Uterus (tissue), 4 donors: ENCODE results near the gene PCDHGA7. TPM values are rescaled to one million over a fixed set of nuclear protein-coding genes. Genes with fewer than 3 reads are reported as not detected.
"Not testable (repeated sequence)": the region's sequence is repeated elsewhere in the genome, so short reads cannot be mapped to it uniquely, and the experiment has no call there.

ENCODE experiments used
- DNase-seq, 2 donors: peaks; one replicate each; pipeline ENCODE4 v3.0.0-alpha.2; 2019 to 2020
- H3K27ac ChIP-seq, 2 donors: fragments of 200-600 bp; sonication (generic); 1 replicate in 1 of 2; 2 replicates in 1 of 2; pipeline ENCODE4 v1.5.1; 2016 to 2018
- H3K27me3 ChIP-seq, 2 donors: fragments of 200-600 bp; sonication (generic); one replicate each; pipeline ENCODE4 v1.5.1; 2018 to 2019; ENCODE audit warnings: control low read depth in 1 of 2
- H3K36me3 ChIP-seq, 2 donors: fragments of 200-600 bp; sonication (generic); one replicate each; pipeline ENCODE4 v1.5.1; 2019; ENCODE audit warnings: control low read depth in 1 of 2
- H3K4me1 ChIP-seq, 2 donors: fragments of 200-600 bp; sonication (generic); one replicate each; pipeline ENCODE4 v1.5.1; 2018 to 2019; ENCODE audit warnings: control low read depth in 1 of 2
- H3K4me3 ChIP-seq, 2 donors: fragments of 200-600 bp; sonication (generic); 1 replicate in 1 of 2; 2 replicates in 1 of 2; pipeline ENCODE4 v1.5.1; 2018 to 2019; ENCODE audit warnings: mild to moderate bottlenecking in 1 of 2
- H3K9me3 ChIP-seq, 2 donors: fragments of 200-600 bp; sonication (generic); one replicate each; pipeline ENCODE4 v1.5.1; 2019; ENCODE audit warnings: control low read depth in 1 of 2
- POLR2A ChIP-seq, 2 donors: fragments of 450-650 bp; IDR thresholded peaks; one replicate each; pipeline ENCODE4 v1.6.1; 2016; ENCODE audit warnings: antibody characterized with exemption in 2 of 2, mild to moderate bottlenecking in 1 of 2, moderate library complexity in 1 of 2
- intact Hi-C: fragments of 100-400 bp; cut with DNase I; formaldehyde crosslinking; loops from one replicate; pipeline ENCODE4 v1.15.1; 2023; ENCODE audit warnings: low total_unique reads
- total RNA-seq, 4 donors: library from RNA; depleted of rRNA in 3 of 4; stranded (reverse); fragments of >200 nt in 3 of 4; gene quantifications; one replicate each; pipeline versions ENCODE4 v1.1.0 to v1.2.4, GENCODE V29; 2014 to 2023
- TF ChIP-seq, protein P1 (sequence below), 4 experiments: fragments of 200-600 bp in 2 of 4; fragments of 450-650 bp in 2 of 4; sonication (generic) in 2 of 4; IDR thresholded peaks; one replicate each; pipeline ENCODE4 v1.5.1; 2016 to 2019; ENCODE audit warnings: antibody characterized with exemption in 4 of 4, mild to moderate bottlenecking in 2 of 4, moderate library complexity in 1 of 4
- donor health status: DM: yes; HTN: yes; CAD: no.

The PCDHGA7 gene
- total RNA-seq, 4 donors from 2014 or later, result 10.0 to 14.1 (median 11.8) TPM

GRCh38 chr5:141383345-141383744 is 803 bp downstream of the PCDHGA7 start:
- intact Hi-C loops, result no loop called here
- no peaks in the 10 kb centered on the region for H3K36me3 ChIP-seq
- H3K9me3 ChIP-seq, result peaks cover 0 to 86% of the 10 kb centered on the region in 2 donors
- no peak for DNase-seq
- TF ChIP-seq POLR2A (IDR thresholded peaks at IDR 0.05), result no peak
- TF ChIP-seq, protein P1, sequence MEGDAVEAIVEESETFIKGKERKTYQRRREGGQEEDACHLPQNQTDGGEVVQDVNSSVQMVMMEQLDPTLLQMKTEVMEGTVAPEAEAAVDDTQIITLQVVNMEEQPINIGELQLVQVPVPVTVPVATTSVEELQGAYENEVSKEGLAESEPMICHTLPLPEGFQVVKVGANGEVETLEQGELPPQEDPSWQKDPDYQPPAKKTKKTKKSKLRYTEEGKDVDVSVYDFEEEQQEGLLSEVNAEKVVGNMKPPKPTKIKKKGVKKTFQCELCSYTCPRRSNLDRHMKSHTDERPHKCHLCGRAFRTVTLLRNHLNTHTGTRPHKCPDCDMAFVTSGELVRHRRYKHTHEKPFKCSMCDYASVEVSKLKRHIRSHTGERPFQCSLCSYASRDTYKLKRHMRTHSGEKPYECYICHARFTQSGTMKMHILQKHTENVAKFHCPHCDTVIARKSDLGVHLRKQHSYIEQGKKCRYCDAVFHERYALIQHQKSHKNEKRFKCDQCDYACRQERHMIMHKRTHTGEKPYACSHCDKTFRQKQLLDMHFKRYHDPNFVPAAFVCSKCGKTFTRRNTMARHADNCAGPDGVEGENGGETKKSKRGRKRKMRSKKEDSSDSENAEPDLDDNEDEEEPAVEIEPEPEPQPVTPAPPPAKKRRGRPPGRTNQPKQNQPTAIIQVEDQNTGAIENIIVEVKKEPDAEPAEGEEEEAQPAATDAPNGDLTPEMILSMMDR (IDR thresholded peaks at IDR 0.05), result no peak
- H3K4me3 ChIP-seq, result no peak overlapping the region
- H3K27me3 ChIP-seq, result no peaks in the 10 kb centered on the region
- H3K27ac ChIP-seq, result no peak overlapping the region
- H3K4me1 ChIP-seq, result no peaks in the 10 kb centered on the region

- TF ChIP-seq POLR2A (IDR thresholded peaks at IDR 0.05), result no peak
- intact Hi-C loops, result no loop called here
- Histone ChIP-seq H3K4me1 (no peaks in the 10 kb centered on the region), H3K36me3 (no peaks in the 10 kb centered on the region), H3K9me3 (peaks cover 0 to 89% of the 10 kb centered on the region in 2 donors), H3K27me3 (no peaks in the 10 kb centered on the region), H3K27ac (no peak overlapping the region), H3K4me3 (no peak overlapping the region)
- DNase-seq, result no peak
Observed at GRCh38 chr5:141384471-141385267, 2.1 kb downstream of the PCDHGA7 start.

DNA sequence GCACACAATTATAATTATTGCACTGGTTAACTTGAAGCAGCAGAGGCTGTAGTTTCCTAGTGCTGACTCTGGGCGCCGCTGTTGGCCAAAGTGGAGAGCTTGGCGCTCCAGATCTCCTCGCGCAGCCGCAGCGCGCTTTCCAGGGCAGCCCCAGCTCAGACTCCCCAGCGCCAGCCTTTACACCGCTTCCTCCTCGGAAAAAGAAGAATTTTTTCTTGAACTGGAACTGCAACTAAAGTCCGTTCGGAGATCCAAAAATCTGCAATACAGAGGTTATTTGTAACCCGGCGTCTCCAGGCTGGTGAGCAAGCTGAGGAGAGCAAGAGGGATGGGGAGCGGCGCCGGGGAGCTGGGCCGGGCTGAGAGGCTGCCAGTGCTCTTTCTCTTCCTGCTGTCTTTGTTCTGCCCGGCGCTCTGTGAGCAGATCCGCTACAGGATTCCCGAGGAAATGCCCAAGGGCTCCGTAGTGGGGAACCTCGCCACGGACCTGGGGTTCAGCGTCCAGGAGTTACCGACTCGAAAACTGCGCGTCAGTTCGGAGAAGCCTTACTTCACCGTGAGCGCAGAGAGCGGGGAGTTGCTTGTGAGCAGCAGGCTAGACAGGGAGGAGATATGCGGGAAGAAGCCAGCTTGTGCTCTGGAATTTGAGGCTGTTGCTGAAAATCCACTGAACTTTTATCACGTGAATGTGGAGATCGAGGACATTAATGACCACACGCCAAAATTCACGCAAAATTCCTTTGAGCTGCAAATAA is 5.2 kb downstream of the PCDHGA7 start, which contains the start of gene PCDHGB4:
TSS of gene PCDHGB4 (plus strand) at position 142 of the 755 bp plus-strand sequence. CDS start at position 329, 187 bp downstream.
- H3K4me1 ChIP-seq, H3K27me3 ChIP-seq, H3K36me3 ChIP-seq, H3K4me3 ChIP-seq, intact Hi-C loops, DNase-seq, H3K27ac ChIP-seq: not testable (repeated sequence)
- peaks cover 0 to 86% of the 10 kb centered on the region in 2 donors for H3K9me3 ChIP-seq
- TF ChIP-seq, protein P1 (IDR thresholded peaks at IDR 0.05), result peak in 1 of 4 experiments; percentile 27

DNA sequence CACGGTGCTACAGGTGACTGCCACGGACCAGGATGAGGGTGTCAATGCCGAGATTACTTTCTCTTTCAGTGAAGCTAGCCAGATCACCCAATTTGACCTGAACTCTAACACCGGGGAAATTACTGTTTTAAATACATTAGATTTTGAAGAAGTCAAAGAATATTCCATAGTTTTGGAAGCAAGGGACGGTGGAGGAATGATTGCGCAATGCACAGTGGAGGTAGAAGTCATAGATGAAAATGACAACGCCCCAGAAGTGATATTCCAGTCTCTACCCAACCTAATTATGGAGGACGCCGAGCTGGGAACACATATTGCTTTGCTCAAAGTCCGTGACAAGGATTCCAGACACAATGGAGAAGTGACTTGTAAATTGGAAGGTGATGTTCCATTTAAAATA is 6.1 kb downstream of the PCDHGA7 start:
- intact Hi-C loops, result no loop called here

More for the DNA sequence above, 6.1 kb downstream of the PCDHGA7 start:
- Histone ChIP-seq H3K27me3 (no peaks in the 10 kb centered on the region), H3K9me3 (peaks cover 0 to 86% of the 10 kb centered on the region in 2 donors), H3K36me3 (no peaks in the 10 kb centered on the region), H3K27ac (no peak overlapping the region), H3K4me3 (no peak overlapping the region), H3K4me1 (no peaks in the 10 kb centered on the region)
- DNase-seq, result no peak
- TF ChIP-seq, protein P1 (IDR thresholded peaks at IDR 0.05), result no peak
- TF ChIP-seq POLR2A (IDR thresholded peaks at IDR 0.05), result no peak
